H9 (cell line): ENCODE data around the gene PIGW. TPM values are rescaled to one million over a fixed set of nuclear protein-coding genes. Genes with fewer than 3 reads are reported as not detected.

Source experiments
- DNase-seq: peaks from one replicate; pipeline ENCODE4 v3.0.0-alpha.2; 2017
- H2AFZ ChIP-seq: one replicate; pipeline ENCODE4 v1.6.1; 2013; ENCODE audit warnings: mild to moderate bottlenecking, low read length, control low read depth, moderate library complexity
- H2AK5ac ChIP-seq: 2 replicates; pipeline ENCODE4 v1.6.1; 2013; ENCODE audit warnings: low read length, control low read depth, mixed read lengths; ENCODE audit not compliant: insufficient read length
- H2BK120ac ChIP-seq: one replicate; pipeline ENCODE4 v1.6.1; 2013; ENCODE audit warnings: low read depth, mild to moderate bottlenecking, low read length, control low read depth, inconsistent platforms; ENCODE audit not compliant: poor library complexity, severe bottlenecking
- H2BK12ac ChIP-seq: 2 replicates; pipeline ENCODE4 v1.6.1; 2013; ENCODE audit warnings: low read length, control low read depth, mixed read lengths, low read depth; ENCODE audit not compliant: insufficient read length
- H2BK15ac ChIP-seq: 2 replicates; pipeline ENCODE4 v1.6.1; 2013; ENCODE audit warnings: low read depth, low read length, control low read depth
- H2BK20ac ChIP-seq: one replicate; pipeline ENCODE4 v1.6.1; 2013; ENCODE audit warnings: low read depth, mild to moderate bottlenecking, low read length, control low read depth, inconsistent platforms; ENCODE audit not compliant: poor library complexity, severe bottlenecking
- H2BK5ac ChIP-seq: 2 replicates; pipeline ENCODE4 v1.6.1; 2013; ENCODE audit warnings: low read length, control low read depth, mixed read lengths; ENCODE audit not compliant: insufficient read length
- H3K14ac ChIP-seq: 2 replicates; pipeline ENCODE4 v1.6.1; 2013; ENCODE audit warnings: low read length, control low read depth; ENCODE audit not compliant: insufficient read depth
- H3K18ac ChIP-seq: 2 replicates; pipeline ENCODE4 v1.6.1; 2013; ENCODE audit warnings: low read depth, mild to moderate bottlenecking, mixed read lengths, low read length, control low read depth; ENCODE audit not compliant: insufficient read length
- H3K23ac ChIP-seq: 2 replicates; pipeline ENCODE4 v1.6.1; 2013; ENCODE audit warnings: low read length, control low read depth, mixed read lengths, low read depth; ENCODE audit not compliant: insufficient read length
- H3K23me2 ChIP-seq: 2 replicates; pipeline ENCODE4 v1.6.1; 2013; ENCODE audit warnings: low read depth, mild to moderate bottlenecking, mixed read lengths, low read length, control low read depth; ENCODE audit not compliant: insufficient read length, poor library complexity, severe bottlenecking
- H3K27ac ChIP-seq: 2 replicates; pipeline ENCODE4 v1.5.1; 2013; ENCODE audit warnings: low read length, control low read depth, mixed read lengths, low read depth; ENCODE audit not compliant: insufficient read length
- H3K27me3 ChIP-seq: 2 replicates; pipeline ENCODE4 v1.6.1; 2013; ENCODE audit warnings: low read length, control low read depth, inconsistent platforms; ENCODE audit not compliant: insufficient read depth
- H3K4ac ChIP-seq: 2 replicates; pipeline ENCODE4 v1.6.1; 2013; ENCODE audit warnings: low read depth, mild to moderate bottlenecking, control low read depth, inconsistent platforms, low read length, moderate library complexity
- H3K4me1 ChIP-seq: 2 replicates; pipeline ENCODE4 v1.6.1; 2013; ENCODE audit warnings: low read length, control low read depth, inconsistent platforms; ENCODE audit not compliant: insufficient read depth
- H3K4me2 ChIP-seq: 2 replicates; pipeline ENCODE4 v1.6.1; 2013; ENCODE audit warnings: low read length, control low read depth, mixed read lengths; ENCODE audit not compliant: insufficient read length, insufficient read depth
- H3K56ac ChIP-seq: 2 replicates; pipeline ENCODE4 v1.6.1; 2013; ENCODE audit warnings: low read depth, mild to moderate bottlenecking, mixed read lengths, low read length, control low read depth; ENCODE audit not compliant: insufficient read length
- H3K79me1 ChIP-seq: 2 replicates; pipeline ENCODE4 v1.6.1; 2013; ENCODE audit warnings: low read depth, mild to moderate bottlenecking, moderate library complexity, low read length, control low read depth, inconsistent platforms; ENCODE audit not compliant: insufficient read depth, poor library complexity, severe bottlenecking
- H3K79me2 ChIP-seq: 2 replicates; pipeline ENCODE4 v1.6.1; 2013; ENCODE audit warnings: low read length, control low read depth, inconsistent platforms; ENCODE audit not compliant: insufficient read depth
- H3K9ac ChIP-seq: 2 replicates; pipeline ENCODE4 v1.6.1; 2013; ENCODE audit warnings: low read length, control low read depth, mixed read lengths; ENCODE audit not compliant: insufficient read length; ENCODE audit errors: extremely low read depth
- H3K9me3 ChIP-seq: one replicate; pipeline ENCODE4 v1.6.1; 2013; ENCODE audit warnings: low read depth, low read length, inconsistent platforms; ENCODE audit not compliant: control insufficient read depth
- H3T11ph ChIP-seq: one replicate; pipeline ENCODE4 v1.6.1; 2013; ENCODE audit warnings: mild to moderate bottlenecking, low read length, control low read depth, inconsistent platforms
- H4K20me1 ChIP-seq: one replicate; pipeline ENCODE4 v1.6.1; 2013; ENCODE audit not compliant: control insufficient read depth, insufficient read length, insufficient read depth
- H4K5ac ChIP-seq: 2 replicates; pipeline ENCODE4 v1.6.1; 2013; ENCODE audit warnings: low read depth, mild to moderate bottlenecking, mixed read lengths, low read length, control low read depth; ENCODE audit not compliant: insufficient read length
- H4K8ac ChIP-seq: replicated peaks from 2 replicates; pipeline ENCODE4 v1.6.1; 2013; ENCODE audit warnings: low read length, control low read depth, mixed read lengths, low read depth; ENCODE audit not compliant: insufficient read length
- H4K91ac ChIP-seq: 2 replicates; pipeline ENCODE4 v1.6.1; 2013; ENCODE audit warnings: low read depth, mild to moderate bottlenecking, moderate library complexity, mixed read lengths, low read length, control low read depth; ENCODE audit not compliant: insufficient read length
- H3K27ac Mint-ChIP-seq, 3 experiments: 2 replicates in 2 of 3; 3 replicates in 1 of 3; pipeline ENCODE4 v1.8.0; 2020 to 2021; ENCODE audit warnings: mixed read lengths in 3 of 3, mild to moderate bottlenecking in 1 of 3, moderate library complexity in 1 of 3
- H3K27me3 Mint-ChIP-seq: 2 replicates; pipeline ENCODE4 v1.8.0; 2021; ENCODE audit warnings: low read depth, mild to moderate bottlenecking, moderate library complexity, mixed read lengths
- H3K36me3 Mint-ChIP-seq, 3 experiments: 2 replicates in 2 of 3; 3 replicates in 1 of 3; pipeline ENCODE4 v1.8.0; 2020 to 2021; ENCODE audit warnings: low read depth in 3 of 3, mixed read lengths in 3 of 3; ENCODE audit not compliant: insufficient read depth in 1 of 3
- H3K4me1 Mint-ChIP-seq, 2 experiments: 2 replicates each; pipeline ENCODE4 v1.8.0; 2020; ENCODE audit warnings: mixed read lengths in 2 of 2
- H3K4me3 Mint-ChIP-seq, 2 experiments: 2 replicates in 1 of 2; 3 replicates in 1 of 2; pipeline ENCODE4 v1.8.0; 2020 to 2021; ENCODE audit warnings: mild to moderate bottlenecking in 2 of 2, mixed read lengths in 2 of 2, moderate library complexity in 1 of 2
- H3K9me3 Mint-ChIP-seq, 2 experiments: 2 replicates in 1 of 2; 3 replicates in 1 of 2; pipeline ENCODE4 v1.8.0; 2020; ENCODE audit warnings: mild to moderate bottlenecking in 2 of 2, mixed read lengths in 2 of 2, moderate library complexity in 1 of 2
- CTCF ChIP-seq: fragments of 200-600 bp; sonication (generic); conservative IDR thresholded peaks from 3 replicates; pipeline ENCODE4 v1.8.0; 2021; ENCODE audit warnings: antibody characterized with exemption, mild to moderate bottlenecking
- WGBS: extraction: QIAGEN DNeasy Blood & Tissue Kit; methylation state at CpG from one replicate; pipeline ENCODE4 v1.1.7; 2013; ENCODE audit warnings: missing lambda C conversion rate, low lambda C conversion rate, mixed read lengths; ENCODE audit not compliant: insufficient read length; ENCODE audit errors: extremely low coverage; 5-methylcytosine and 5-hydroxymethylcytosine counted together
- total RNA-seq: library from RNA; stranded (reverse); gene quantifications from 2 replicates; pipeline ENCODE4 v1.2.1, GENCODE V29; 2021

Gene PIGW
- total RNA-seq, 1 experiment from 2014 or later, result 26.2 TPM

- Histone ChIP-seq H2BK12ac (no peak overlapping the region), H3K23ac (no peak overlapping the region), H2BK120ac (no peak overlapping the region), H3K9ac (no peak overlapping the region), H3K79me2 (no peaks in the 10 kb centered on the region), H2AK5ac (no peak overlapping the region), H3K18ac (no peak overlapping the region), H3K56ac (no peak overlapping the region), H3K27ac (no peak overlapping the region), H2AFZ (no peak overlapping the region), H4K91ac (no peak overlapping the region), H3T11ph (no peak overlapping the region), H3K79me1 (no peaks in the 10 kb centered on the region), H2BK15ac (no peak overlapping the region), H4K20me1 (peaks cover 2% of the 10 kb centered on the region), H3K4ac (no peak overlapping the region), H3K4me1 (no peaks in the 10 kb centered on the region), H4K5ac (no peak overlapping the region), H2BK5ac (no peak overlapping the region), H3K27me3 (no peaks in the 10 kb centered on the region), H2BK20ac (no peak overlapping the region), H3K9me3 (no peaks in the 10 kb centered on the region), H3K14ac (no peak overlapping the region), H4K8ac (no peak overlapping the region), H3K23me2 (no peaks in the 10 kb centered on the region), H3K4me2 (no peak overlapping the region)
- no peaks in the 10 kb centered on the region for H3K4me1 Mint-ChIP-seq
- H3K27ac Mint-ChIP-seq, result peak overlapping the region in 2 of 3 experiments; percentile 3 to 72; a peak in 2 of 7 replicates
- TF ChIP-seq CTCF, result no peak
- WGBS, result no CpG with 5 or more reads among the region's 7 CpGs
- no peak overlapping the region for H3K4me3 Mint-ChIP-seq
- H3K27me3 Mint-ChIP-seq, result no peaks in the 10 kb centered on the region; the same call in 1 of the 2 replicates
- H3K36me3 Mint-ChIP-seq, result peaks cover 41 to 86% (median 85%) of the 10 kb centered on the region in 3 experiments; a peak in 6 of 7 replicates
- no peaks in the 10 kb centered on the region for H3K9me3 Mint-ChIP-seq
- DNase-seq, result no peak
Observed at GRCh38 chr17:36503456-36504155, 31.2 kb upstream of the PIGW start.
